Progenitor cell of endocrine pancreas (in vitro differentiated cells): Measurements from ENCODE around the gene CDON. TPM values are rescaled to one million over a fixed set of nuclear protein-coding genes. Genes with fewer than 3 reads are reported as not detected.
"Not testable (repeated sequence)": the region's sequence is repeated elsewhere in the genome, so short reads cannot be mapped to it uniquely, and the experiment has no call there.

Experiments
- DNase-seq: peaks from one replicate; pipeline ENCODE4 v3.0.0; 2021; ENCODE audit warnings: low spot score; ENCODE audit not compliant: unreplicated experiment
- H3K27ac Mint-ChIP-seq: 2 replicates; pipeline ENCODE4 v1.8.0; 2021; ENCODE audit warnings: mild to moderate bottlenecking, moderate library complexity, mixed read lengths
- H3K27me3 Mint-ChIP-seq: 2 replicates; pipeline ENCODE4 v1.8.0; 2021; ENCODE audit warnings: mixed read lengths
- H3K36me3 Mint-ChIP-seq: 2 replicates; pipeline ENCODE4 v1.8.0; 2022; ENCODE audit warnings: mixed read lengths; ENCODE audit not compliant: insufficient read depth
- H3K4me1 Mint-ChIP-seq: 2 replicates; pipeline ENCODE4 v1.8.0; 2021; ENCODE audit warnings: low read depth, mixed read lengths
- H3K4me3 Mint-ChIP-seq: 2 replicates; pipeline ENCODE4 v1.8.0; 2021; ENCODE audit warnings: low read depth, mild to moderate bottlenecking, moderate library complexity, mixed read lengths
- H3K9me3 Mint-ChIP-seq: 2 replicates; pipeline ENCODE4 v1.8.0; 2021; ENCODE audit warnings: low read depth, mixed read lengths
- CTCF ChIP-seq: fragments of 200-600 bp; sonication (generic); IDR thresholded peaks from one replicate; pipeline ENCODE4 v1.5.0; 2021; ENCODE audit warnings: antibody characterized with exemption, mild to moderate bottlenecking; ENCODE audit not compliant: unreplicated experiment
- total RNA-seq: library from RNA; stranded (reverse); gene quantifications from 2 replicates; pipeline ENCODE4 v1.2.1, GENCODE V29; 2021

Gene CDON
- total RNA-seq, 1 donor from 2014 or later = 26.4 TPM

DNA sequence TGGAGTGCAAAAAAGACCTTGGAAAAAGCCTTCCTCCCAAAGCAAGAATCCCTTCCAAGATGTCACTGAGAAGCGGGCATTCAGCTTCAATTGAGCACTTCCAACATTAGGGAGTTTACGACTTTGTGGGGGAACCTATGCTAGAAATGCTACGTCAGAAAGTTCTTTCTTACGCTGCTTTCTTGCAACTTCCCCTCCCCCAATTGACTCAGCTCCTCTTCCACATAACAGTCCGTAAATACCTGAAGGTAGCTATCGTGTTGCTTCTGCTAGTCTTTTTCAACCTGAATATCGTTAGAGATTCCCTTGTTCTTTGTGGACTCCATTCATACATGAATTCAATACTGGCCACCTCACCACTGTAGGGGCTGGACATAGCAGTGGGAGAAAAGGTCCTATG, 69.8 kb downstream of the CDON start:
- H3K4me3 Mint-ChIP-seq = no peak overlapping the region
- H3K9me3 Mint-ChIP-seq = no peaks in the 10 kb centered on the region
- TF ChIP-seq CTCF = no peak

DNA sequence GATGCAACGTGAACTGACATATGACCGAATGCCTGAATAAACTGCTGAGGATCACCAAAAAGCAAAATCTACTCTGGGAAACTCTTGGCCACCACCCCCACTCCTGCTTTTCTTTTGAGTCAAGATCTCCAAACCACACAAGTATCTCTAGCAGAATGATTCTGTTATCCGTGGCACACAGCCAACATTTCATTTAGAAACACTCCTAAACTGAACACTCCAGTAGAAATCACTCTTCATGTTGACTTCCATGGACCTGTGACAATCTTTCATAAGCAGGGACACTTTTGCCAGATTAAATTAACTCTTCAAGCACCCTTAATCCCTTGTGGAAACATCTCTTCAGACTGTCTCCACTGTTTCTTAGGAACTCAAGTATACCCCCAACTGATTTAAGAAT, 72.4 kb downstream of the CDON start:
- H3K27ac Mint-ChIP-seq = no peak overlapping the region
- DNase-seq = no peak
- H3K9me3 Mint-ChIP-seq = no peaks in the 10 kb centered on the region

More for the DNA sequence above, 69.8 kb downstream of the CDON start:
- H3K27ac Mint-ChIP-seq = no peak overlapping the region
- DNase-seq = no peak
- peaks cover 16% of the 10 kb centered on the region for H3K36me3 Mint-ChIP-seq
- no peaks in the 10 kb centered on the region for H3K4me1 Mint-ChIP-seq
- no peaks in the 10 kb centered on the region for H3K27me3 Mint-ChIP-seq

GRCh38 chr11:125987066-125987641, 75.5 kb downstream of the CDON start:
- H3K4me3 Mint-ChIP-seq = no peak overlapping the region
- peaks cover 18% of the 10 kb centered on the region for H3K36me3 Mint-ChIP-seq
- DNase-seq = no peak
- H3K4me1 Mint-ChIP-seq = no peaks in the 10 kb centered on the region
- H3K27me3 Mint-ChIP-seq = no peaks in the 10 kb centered on the region
- H3K9me3 Mint-ChIP-seq = no peaks in the 10 kb centered on the region
- H3K27ac Mint-ChIP-seq = no peak overlapping the region
- TF ChIP-seq CTCF = no peak

More for the DNA sequence above, 72.4 kb downstream of the CDON start:
- H3K36me3 Mint-ChIP-seq = peaks cover 15% of the 10 kb centered on the region
- no peaks in the 10 kb centered on the region for H3K27me3 Mint-ChIP-seq
- no peak overlapping the region for H3K4me3 Mint-ChIP-seq
- TF ChIP-seq CTCF = no peak
- no peaks in the 10 kb centered on the region for H3K4me1 Mint-ChIP-seq

- not testable (repeated sequence) for DNase-seq, H3K9me3 Mint-ChIP-seq, H3K27ac Mint-ChIP-seq, H3K27me3 Mint-ChIP-seq, H3K4me3 Mint-ChIP-seq, H3K4me1 Mint-ChIP-seq
- H3K36me3 Mint-ChIP-seq = peaks cover 18% of the 10 kb centered on the region
Measured at GRCh38 chr11:125985956-125986355, 76.7 kb downstream of the CDON start.

- Mint-ChIP-seq H3K4me1 (peaks cover 11% of the 10 kb centered on the region), H3K27ac (no peak overlapping the region), H3K9me3 (no peaks in the 10 kb centered on the region), H3K27me3 (no peaks in the 10 kb centered on the region), H3K36me3 (peaks cover 13% of the 10 kb centered on the region), H3K4me3 (no peak overlapping the region)
- TF ChIP-seq CTCF = no peak
- no peak for DNase-seq
Measured at GRCh38 chr11:125982348-125982730, 80.3 kb downstream of the CDON start.

DNA sequence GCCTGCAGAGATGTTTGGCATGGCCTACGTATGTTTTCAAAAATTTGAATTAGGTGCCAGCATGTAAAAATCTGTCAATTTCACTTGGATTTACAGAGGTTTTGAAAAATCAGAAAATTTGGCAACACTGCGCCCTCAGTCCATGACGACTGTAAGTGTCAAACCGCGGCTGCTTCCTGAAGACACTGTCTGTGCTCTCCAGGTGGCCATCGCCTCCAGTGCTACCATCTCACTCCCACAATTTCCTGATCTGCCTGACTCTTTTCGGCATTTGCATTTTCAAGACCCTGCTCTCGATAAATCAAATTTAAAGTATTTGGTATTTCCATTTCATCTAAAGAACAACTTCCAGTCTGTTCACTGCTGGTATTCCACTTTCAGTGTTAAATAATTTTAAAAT, 82.2 kb downstream of the CDON start:
- Mint-ChIP-seq H3K4me1 (peaks cover 11% of the 10 kb centered on the region), H3K9me3 (no peaks in the 10 kb centered on the region), H3K27ac (no peak overlapping the region), H3K27me3 (no peaks in the 10 kb centered on the region), H3K4me3 (no peak overlapping the region), H3K36me3 (peaks cover 11% of the 10 kb centered on the region)
- TF ChIP-seq CTCF = no peak
- no peak for DNase-seq
